ENCODE measurements around the gene RNF220. TPM values are rescaled to one million over a fixed set of nuclear protein-coding genes. Genes with fewer than 3 reads are reported as not detected.

Gene RNF220
- total and polyA plus RNA-seq, 2 donors (not counting 3 experiments of a cell fraction or from before 2014, with no cell fraction given): 62.7 to 66.6 TPM

DNA sequence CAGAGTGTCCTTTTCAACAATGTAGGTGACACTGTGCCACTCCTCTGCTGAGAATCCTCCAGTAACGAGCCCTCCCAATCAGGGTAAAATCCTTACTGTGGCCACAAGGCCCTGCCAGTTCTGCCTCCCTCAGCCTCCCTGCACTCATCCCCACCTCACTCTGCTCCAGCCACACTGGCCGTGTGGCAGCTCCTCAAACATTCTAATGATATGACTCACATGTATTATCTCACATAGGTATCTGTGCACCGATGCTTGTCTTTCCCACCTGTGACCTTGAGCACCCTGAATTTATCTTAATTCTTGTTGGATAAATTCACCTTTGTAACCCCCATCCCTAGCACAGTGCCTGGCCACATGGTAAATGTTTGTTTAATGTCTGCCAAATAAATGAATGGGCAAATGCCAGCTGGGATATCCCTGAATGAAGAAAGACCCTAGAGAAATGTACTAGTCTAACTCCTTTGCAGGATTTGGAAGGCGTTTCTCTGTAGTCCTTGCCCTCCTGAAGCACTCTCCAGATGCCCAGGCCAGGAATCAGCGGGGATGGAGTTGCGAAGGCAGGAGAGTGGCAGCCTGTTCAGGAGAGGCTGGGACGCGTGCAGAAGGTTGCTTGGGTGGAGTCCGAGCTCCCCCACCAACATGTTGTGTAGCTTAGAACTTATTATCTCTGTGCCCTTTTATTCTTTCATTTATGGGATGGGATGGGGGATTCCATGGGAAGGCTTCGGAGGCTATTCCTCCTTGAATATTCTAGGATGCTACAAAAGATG lies 163.3 kb downstream of the RNF220 start:
- no TSS peak for BruUV-seq (replicated peaks)
- H3K9me3 ChIP-seq (replicated peaks; ENCODE audit: control insufficient read depth, insufficient read depth, low read length): no peaks in the 10 kb centered on the region
- no peak overlapping the region for H3K27ac ChIP-seq (ENCODE audit: insufficient read depth, low read depth, low read length)
- H3K4me2 ChIP-seq (ENCODE audit: insufficient read depth, low read length): no peak overlapping the region
- H3K27me3 ChIP-seq (ENCODE audit: control insufficient read depth in 2 of 2, insufficient read depth in 2 of 2, low read length in 2 of 2): peaks cover 2 to 11% of the 10 kb centered on the region in 2 experiments
- H4K20me1 ChIP-seq (replicated peaks; ENCODE audit: control insufficient read depth, extremely low read depth, insufficient read depth, low read length): no peaks in the 10 kb centered on the region
- intact Hi-C loops (cut with micrococcal nuclease) (no loop called here), dilution Hi-C loops (cut with MboI; ENCODE audit: extremely low pct_ligation_motif_present, low sequenced_read_pairs) (no loop called here)
- H3K79me2 ChIP-seq (ENCODE audit: control insufficient read depth, insufficient read depth, low read length): no peaks in the 10 kb centered on the region
- POLR2A ChIA-PET: no interaction called here
- CTCF ChIA-PET: interaction anchor here (2.4 kb wide), 1 partner anchor 190 kb away, joined by 9 read pairs; no protein-coding TSS in a partner anchor
- no peak overlapping the region for H3K4me3 ChIP-seq (replicated peaks in 1 of 3; ENCODE audit: insufficient read depth in 1 of 3, low read depth in 1 of 3, low read length in 3 of 3)
- H3K36me3 ChIP-seq (ENCODE audit: control insufficient read depth in 2 of 2, extremely low read depth in 1 of 2, insufficient read depth in 2 of 2, low read length in 2 of 2): no peaks in the 10 kb centered on the region
- H3K4me1 ChIP-seq (ENCODE audit: control insufficient read depth, extremely low read depth, insufficient read depth, low read length): no peaks in the 10 kb centered on the region
- H2AFZ ChIP-seq (ENCODE audit: low read depth, low read length): no peak overlapping the region
- no peaks in the 10 kb centered on the region for H3K9me1 ChIP-seq (replicated peaks; ENCODE audit: control insufficient read depth, extremely low read depth, insufficient read depth, low read length)
- no peak for FAIRE-seq
- TF ChIP-seq EZH2 (IDR thresholded peaks at IDR 0.05; ENCODE audit: borderline replicate concordance, low read depth, low read length, severe bottlenecking) (no peak), JUN (IDR thresholded peaks at IDR 0.05; ENCODE audit: borderline replicate concordance, insufficient read depth, insufficient read length, low read depth) (no peak), POLR2A (IDR thresholded peaks at IDR 0.05; ENCODE audit: low read depth, low read length) (no peak), MYC (IDR thresholded peaks at IDR 0.05; ENCODE audit: low read depth, low read length) (no peak), FOS (IDR thresholded peaks at IDR 0.05; ENCODE audit: borderline replicate concordance, insufficient read depth, low read length) (no peak), POLR2AphosphoS5 (IDR thresholded peaks at IDR 0.05; ENCODE audit: insufficient read depth, low read depth, low read length) (no peak), GATA2 (IDR thresholded peaks at IDR 0.05; ENCODE audit: insufficient read depth, insufficient read length, low read depth, low read length) (no peak)
- TF ChIP-seq, protein P1, sequence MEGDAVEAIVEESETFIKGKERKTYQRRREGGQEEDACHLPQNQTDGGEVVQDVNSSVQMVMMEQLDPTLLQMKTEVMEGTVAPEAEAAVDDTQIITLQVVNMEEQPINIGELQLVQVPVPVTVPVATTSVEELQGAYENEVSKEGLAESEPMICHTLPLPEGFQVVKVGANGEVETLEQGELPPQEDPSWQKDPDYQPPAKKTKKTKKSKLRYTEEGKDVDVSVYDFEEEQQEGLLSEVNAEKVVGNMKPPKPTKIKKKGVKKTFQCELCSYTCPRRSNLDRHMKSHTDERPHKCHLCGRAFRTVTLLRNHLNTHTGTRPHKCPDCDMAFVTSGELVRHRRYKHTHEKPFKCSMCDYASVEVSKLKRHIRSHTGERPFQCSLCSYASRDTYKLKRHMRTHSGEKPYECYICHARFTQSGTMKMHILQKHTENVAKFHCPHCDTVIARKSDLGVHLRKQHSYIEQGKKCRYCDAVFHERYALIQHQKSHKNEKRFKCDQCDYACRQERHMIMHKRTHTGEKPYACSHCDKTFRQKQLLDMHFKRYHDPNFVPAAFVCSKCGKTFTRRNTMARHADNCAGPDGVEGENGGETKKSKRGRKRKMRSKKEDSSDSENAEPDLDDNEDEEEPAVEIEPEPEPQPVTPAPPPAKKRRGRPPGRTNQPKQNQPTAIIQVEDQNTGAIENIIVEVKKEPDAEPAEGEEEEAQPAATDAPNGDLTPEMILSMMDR (IDR thresholded peaks at IDR 0.05; ENCODE audit: extremely low read depth in 1 of 2, insufficient read depth in 1 of 2, low read depth in 1 of 2, low read length in 2 of 2): no peak
- TF ChIP-seq, protein P2, sequence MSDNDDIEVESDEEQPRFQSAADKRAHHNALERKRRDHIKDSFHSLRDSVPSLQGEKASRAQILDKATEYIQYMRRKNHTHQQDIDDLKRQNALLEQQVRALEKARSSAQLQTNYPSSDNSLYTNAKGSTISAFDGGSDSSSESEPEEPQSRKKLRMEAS (IDR thresholded peaks at IDR 0.05; ENCODE audit: insufficient read depth, insufficient read length): no peak
- DNase-seq (ENCODE audit: low read depth, low spot score): no peak
- H3K9ac ChIP-seq (replicated peaks; ENCODE audit: extremely low read depth, insufficient read depth, low read length): no peak overlapping the region
